Measurements from ENCODE around the gene FREY1. TPM values are rescaled to one million over a fixed set of nuclear protein-coding genes. Genes with fewer than 3 reads are reported as not detected.

Gene FREY1
- total and polyA plus RNA-seq, 2 of the 8 experiments (the other 6 are each of a cell fraction or from before 2014, with no cell fraction given), result 0.32 to 1.1 TPM

DNA sequence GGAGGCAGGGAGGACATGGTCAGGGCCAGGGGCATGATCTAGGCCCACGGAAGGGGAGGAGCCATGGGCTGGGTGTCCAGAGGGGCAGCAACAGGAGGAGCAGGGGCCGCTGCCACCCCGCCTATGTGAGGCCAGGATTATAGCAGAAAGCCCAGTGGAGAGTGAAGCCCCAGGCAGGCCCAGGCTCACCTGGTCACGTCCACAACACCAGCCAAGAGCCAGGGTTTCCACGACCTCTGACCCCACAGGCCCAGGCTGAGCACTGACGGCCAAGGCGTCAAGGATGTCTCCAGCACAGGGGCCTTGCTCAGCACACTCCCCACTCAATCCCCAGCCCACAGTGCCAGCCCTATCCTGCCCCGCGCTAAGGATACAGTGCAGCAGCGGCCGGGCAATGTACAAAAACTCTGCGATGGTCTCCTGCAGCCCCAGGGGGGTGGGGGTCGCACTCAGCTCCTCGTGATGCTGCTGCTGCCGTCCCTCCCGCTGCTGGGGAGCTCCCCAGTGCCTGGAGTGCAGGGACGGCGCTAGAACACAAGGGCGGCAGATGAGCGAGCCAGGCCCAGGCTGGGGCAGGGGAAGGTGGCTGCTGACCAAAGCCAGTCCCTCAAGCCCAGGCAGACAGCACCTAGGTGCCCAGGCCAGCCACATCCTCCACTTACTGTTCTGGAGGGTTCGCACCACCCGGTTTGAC lies 7.0 kb upstream of the FREY1 start (continued):
- TF ChIP-seq, protein P1, sequence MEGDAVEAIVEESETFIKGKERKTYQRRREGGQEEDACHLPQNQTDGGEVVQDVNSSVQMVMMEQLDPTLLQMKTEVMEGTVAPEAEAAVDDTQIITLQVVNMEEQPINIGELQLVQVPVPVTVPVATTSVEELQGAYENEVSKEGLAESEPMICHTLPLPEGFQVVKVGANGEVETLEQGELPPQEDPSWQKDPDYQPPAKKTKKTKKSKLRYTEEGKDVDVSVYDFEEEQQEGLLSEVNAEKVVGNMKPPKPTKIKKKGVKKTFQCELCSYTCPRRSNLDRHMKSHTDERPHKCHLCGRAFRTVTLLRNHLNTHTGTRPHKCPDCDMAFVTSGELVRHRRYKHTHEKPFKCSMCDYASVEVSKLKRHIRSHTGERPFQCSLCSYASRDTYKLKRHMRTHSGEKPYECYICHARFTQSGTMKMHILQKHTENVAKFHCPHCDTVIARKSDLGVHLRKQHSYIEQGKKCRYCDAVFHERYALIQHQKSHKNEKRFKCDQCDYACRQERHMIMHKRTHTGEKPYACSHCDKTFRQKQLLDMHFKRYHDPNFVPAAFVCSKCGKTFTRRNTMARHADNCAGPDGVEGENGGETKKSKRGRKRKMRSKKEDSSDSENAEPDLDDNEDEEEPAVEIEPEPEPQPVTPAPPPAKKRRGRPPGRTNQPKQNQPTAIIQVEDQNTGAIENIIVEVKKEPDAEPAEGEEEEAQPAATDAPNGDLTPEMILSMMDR (IDR thresholded peaks at IDR 0.05; ENCODE audit: control extremely low read depth in 1 of 3, insufficient read depth in 1 of 3, low read depth in 1 of 3, low read length in 3 of 3), result no peak
- no peak for TF ChIP-seq RXRA (IDR thresholded peaks at IDR 0.05; ENCODE audit: insufficient read depth, low read depth, low read length)
- TF ChIP-seq SUZ12 (IDR thresholded peaks at IDR 0.05; ENCODE audit: low read length), result no peak
- TF ChIP-seq BCL11A (IDR thresholded peaks at IDR 0.05; ENCODE audit: low read depth in 2 of 2, low read length in 2 of 2), result no peak
